H1 (cell line): ENCODE data around the gene APOA1. TPM values are rescaled to one million over a fixed set of nuclear protein-coding genes. Genes with fewer than 3 reads are reported as not detected.

ENCODE experiments used
- CTCF ChIA-PET: fragments of 300-600 bp; sonication (Branson Sonifier 250); formaldehyde crosslinking; loops from one replicate; lab custom pipeline; 2021; ENCODE audit not compliant: partially characterized antibody; lab: Charles Lee
- POLR2A ChIA-PET: fragments of 300-600 bp; sonication (Branson Sonifier 250); formaldehyde crosslinking; loops from one replicate; lab custom pipeline; 2021; ENCODE audit warnings: inconsistent platforms; ENCODE audit not compliant: partially characterized antibody; lab: Charles Lee
- DNase-seq, 2 experiments: peaks; one replicate each; pipeline versions ENCODE4 v3.0.0 to v3.0.0-alpha.2; 2010 to 2022; ENCODE audit warnings: low spot score in 2 of 2, low read depth in 1 of 2, mixed read lengths in 1 of 2
- FAIRE-seq: peaks from 2 replicates; lab custom pipeline; 2011; peaks lifted over from hg19 to GRCh38; lab: Jason Lieb, UNC
- H2AFZ ChIP-seq: 2 replicates; pipeline ENCODE4 v1.8.1; 2012; ENCODE audit warnings: low read length, inconsistent platforms
- H2AK5ac ChIP-seq: 2 replicates; pipeline ENCODE4 v1.6.1; 2013; ENCODE audit warnings: low read depth, low read length
- H2BK120ac ChIP-seq: replicated peaks from 2 replicates; pipeline ENCODE3; 2013; ENCODE audit warnings: low read depth, low read length, inconsistent platforms
- H2BK12ac ChIP-seq: 2 replicates; pipeline ENCODE4 v1.6.1; 2013; ENCODE audit warnings: low read depth, low read length
- H2BK15ac ChIP-seq: 2 replicates; pipeline ENCODE4 v1.6.1; 2013; ENCODE audit warnings: low read length
- H2BK20ac ChIP-seq: 2 replicates; pipeline ENCODE4 v1.6.1; 2013; ENCODE audit warnings: low read length
- H2BK5ac ChIP-seq: 2 replicates; pipeline ENCODE4 v1.6.1; 2013; ENCODE audit warnings: low read depth, low read length
- H3K14ac ChIP-seq: 2 replicates; pipeline ENCODE4 v1.6.1; 2013; ENCODE audit warnings: inconsistent platforms; ENCODE audit not compliant: insufficient read length
- H3K18ac ChIP-seq: 2 replicates; pipeline ENCODE4 v1.6.1; 2013; ENCODE audit warnings: low read length; ENCODE audit errors: extremely low read depth
- H3K23ac ChIP-seq: 2 replicates; pipeline ENCODE4 v1.6.1; 2013; ENCODE audit warnings: inconsistent platforms; ENCODE audit not compliant: insufficient read length
- H3K23me2 ChIP-seq: 2 replicates; pipeline ENCODE4 v1.6.1; 2013; ENCODE audit warnings: low read depth, low read length
- H3K27ac ChIP-seq: 2 replicates; pipeline ENCODE4 v1.6.1; 2011; ENCODE audit warnings: low read depth, low read length, inconsistent platforms
- H3K27me3 ChIP-seq, 4 experiments: replicated peaks in 1 of 4; 1 replicate in 1 of 4; 2 replicates in 3 of 4; pipeline versions ENCODE4 v1.6.1 to v1.8.1; 2011 to 2013; ENCODE audit warnings: low read length in 3 of 4, mild to moderate bottlenecking in 3 of 4, inconsistent platforms in 2 of 4, mixed read lengths in 2 of 4, moderate library complexity in 1 of 4; ENCODE audit not compliant: control insufficient read depth in 3 of 4, insufficient read depth in 3 of 4; ENCODE audit errors: extremely low read depth in 1 of 4
- H3K36me3 ChIP-seq, 4 experiments: 2 replicates each; pipeline versions ENCODE4 v1.6.1 to v1.8.1; 2011 to 2013; ENCODE audit warnings: mild to moderate bottlenecking in 4 of 4, low read length in 3 of 4, moderate library complexity in 2 of 4, control low read depth in 1 of 4, inconsistent platforms in 1 of 4; ENCODE audit not compliant: insufficient read depth in 4 of 4, control insufficient read depth in 2 of 4
- H3K4ac ChIP-seq: replicated peaks from 2 replicates; pipeline ENCODE3; 2013; ENCODE audit warnings: low read length, low read depth, mixed read lengths, inconsistent platforms; ENCODE audit not compliant: insufficient read length
- H3K4me1 ChIP-seq, 4 experiments: replicated peaks in 1 of 4; 1 replicate in 1 of 4; 2 replicates in 3 of 4; pipeline versions ENCODE4 v1.6.1 to v1.8.1; 2011 to 2013; ENCODE audit warnings: low read length in 3 of 4, inconsistent platforms in 2 of 4, mixed read lengths in 1 of 4; ENCODE audit not compliant: insufficient read depth in 4 of 4, control insufficient read depth in 3 of 4
- H3K4me2 ChIP-seq, 2 experiments: 2 replicates each; pipeline versions ENCODE4 v1.6.1 to v1.8.1; 2011 to 2013; ENCODE audit warnings: low read depth in 2 of 2, low read length in 2 of 2, control low read depth in 1 of 2, inconsistent platforms in 1 of 2, mild to moderate bottlenecking in 1 of 2; ENCODE audit not compliant: insufficient read depth in 1 of 2
- H3K4me3 ChIP-seq, 4 experiments: fragments of 200-600, 300-600 bp in 1 of 4; sonication (generic), shearing (Covaris generic), sonication (Bioruptor Twin) in 1 of 4; 2 replicates each; pipeline versions ENCODE4 v1.5.1 to v1.8.1; 2011 to 2016; ENCODE audit warnings: low read length in 4 of 4, low read depth in 3 of 4, control low read depth in 2 of 4, inconsistent platforms in 2 of 4, mild to moderate bottlenecking in 2 of 4, mixed read lengths in 1 of 4, moderate library complexity in 1 of 4; ENCODE audit not compliant: insufficient read depth in 2 of 4; ENCODE audit errors: extremely low read depth in 1 of 4
- H3K56ac ChIP-seq: replicated peaks from 2 replicates; pipeline ENCODE3; 2013; ENCODE audit warnings: low read depth, mild to moderate bottlenecking, mixed read lengths, low read length, inconsistent platforms; ENCODE audit not compliant: insufficient read length
- H3K79me1 ChIP-seq: 2 replicates; pipeline ENCODE4 v1.6.1; 2013; ENCODE audit warnings: low read depth, low read length, control low read depth
- H3K79me2 ChIP-seq, 2 experiments: 2 replicates each; pipeline versions ENCODE4 v1.6.1 to v1.8.1; 2012 to 2013; ENCODE audit warnings: low read length in 2 of 2, mild to moderate bottlenecking in 2 of 2, inconsistent platforms in 1 of 2; ENCODE audit not compliant: insufficient read depth in 2 of 2, control insufficient read depth in 1 of 2
- H3K9ac ChIP-seq, 4 experiments: replicated peaks in 1 of 4; 1 replicate in 1 of 4; 2 replicates in 3 of 4; pipeline versions ENCODE4 v1.6.1 to v1.8.1; 2011 to 2013; ENCODE audit warnings: low read depth in 3 of 4, low read length in 3 of 4, control low read depth in 2 of 4, mild to moderate bottlenecking in 2 of 4, moderate library complexity in 2 of 4, inconsistent platforms in 1 of 4; ENCODE audit errors: extremely low read depth in 1 of 4
- H3K9me3 ChIP-seq, 2 experiments: 2 replicates each; pipeline versions ENCODE4 v1.6.1 to v1.8.1; 2012 to 2013; ENCODE audit warnings: mild to moderate bottlenecking in 2 of 2, moderate library complexity in 2 of 2, control low read depth in 1 of 2, inconsistent platforms in 1 of 2, low read depth in 1 of 2, low read length in 1 of 2, mixed read lengths in 1 of 2; ENCODE audit not compliant: insufficient read depth in 2 of 2
- H4K20me1 ChIP-seq, 2 experiments: replicated peaks in 1 of 2; 2 replicates each; pipeline versions ENCODE3 to v1.8.1; 2011 to 2013; ENCODE audit warnings: inconsistent platforms in 2 of 2, low read length in 2 of 2, mild to moderate bottlenecking in 1 of 2; ENCODE audit not compliant: insufficient read depth in 2 of 2, control insufficient read depth in 1 of 2
- H4K5ac ChIP-seq: 2 replicates; pipeline ENCODE4 v1.6.1; 2013; ENCODE audit warnings: low read length, low read depth, mixed read lengths, inconsistent platforms; ENCODE audit not compliant: insufficient read length
- H4K8ac ChIP-seq: 2 replicates; pipeline ENCODE4 v1.8.0; 2013; ENCODE audit warnings: mild to moderate bottlenecking, moderate library complexity, low read length, inconsistent platforms; ENCODE audit not compliant: insufficient read depth; ENCODE audit errors: extremely low read depth
- H4K91ac ChIP-seq: replicated peaks from 2 replicates; pipeline ENCODE3; 2013; ENCODE audit warnings: low read length, mixed read lengths, inconsistent platforms; ENCODE audit not compliant: insufficient read length
- CBX8 ChIP-seq: fragments of 300-800, 300-1000 bp; sonication (generic); IDR thresholded peaks from 2 replicates; pipeline ENCODE4 v1.7.1; 2016; ENCODE audit warnings: low read depth, low read length, borderline replicate concordance
- CHD1 ChIP-seq: IDR thresholded peaks from 2 replicates; pipeline ENCODE4 v1.6.1; 2012; ENCODE audit warnings: low read depth, low read length, improper control_type of control experiment
- NANOG ChIP-seq: IDR thresholded peaks from 2 replicates; pipeline ENCODE4 v1.6.1; 2011; ENCODE audit warnings: low read length, low read depth, mild to moderate bottlenecking, inconsistent platforms; ENCODE audit not compliant: insufficient read depth, poor library complexity, severe bottlenecking
- NRF1 ChIP-seq: IDR thresholded peaks from 2 replicates; pipeline ENCODE4 v1.6.1; 2011; ENCODE audit warnings: mild to moderate bottlenecking, low read depth, low read length, improper control_type of control experiment
- PHF8 ChIP-seq: fragments of 200-600 bp; sonication (generic); conservative IDR thresholded peaks from 2 replicates; pipeline ENCODE4 v1.7.1; 2012; ENCODE audit warnings: low read depth, mild to moderate bottlenecking, inconsistent platforms, low read length, moderate library complexity
- RNF2 ChIP-seq: fragments of 200-900, 300-1000 bp; sonication (generic); IDR thresholded peaks from 2 replicates; pipeline ENCODE4 v1.7.1; 2016; ENCODE audit warnings: borderline replicate concordance, low read depth, mild to moderate bottlenecking, antibody characterized with exemption, low read length; ENCODE audit not compliant: poor library complexity, severe bottlenecking; ENCODE audit errors: missing control alignments
- SAP30 ChIP-seq: fragments of 300-600 bp; sonication (generic); IDR thresholded peaks from 2 replicates; pipeline ENCODE4 v1.7.1; 2012; ENCODE audit warnings: low read length, moderate library complexity, mild to moderate bottlenecking, inconsistent platforms; ENCODE audit not compliant: insufficient read depth, insufficient replicate concordance
- SP2 ChIP-seq: IDR thresholded peaks from 2 replicates; pipeline ENCODE4 v1.6.1; 2012; ENCODE audit warnings: mild to moderate bottlenecking, low read length, inconsistent platforms
- SUZ12 ChIP-seq: fragments of 200-600 bp; sonication (generic); IDR thresholded peaks from 2 replicates; pipeline ENCODE4 v1.6.1; 2012; ENCODE audit warnings: mild to moderate bottlenecking, inconsistent platforms, low read length, moderate library complexity, mixed read lengths
- TCF12 ChIP-seq: IDR thresholded peaks from 2 replicates; pipeline ENCODE4 v1.6.1; 2011; ENCODE audit warnings: low read depth, mild to moderate bottlenecking, low read length
- WGBS, 2 experiments: shearing (Covaris generic) in 1 of 2; methylation state at CpG; one replicate each; pipeline versions ENCODE4 v1.1.6 to v1.1.7; 2013 to 2015; ENCODE audit warnings: low lambda C conversion rate in 2 of 2, mixed read lengths in 2 of 2, inconsistent platforms in 1 of 2, low coverage in 1 of 2, missing lambda C conversion rate in 1 of 2; ENCODE audit not compliant: insufficient replicate concordance in 2 of 2, insufficient coverage in 1 of 2, insufficient read length in 1 of 2; ENCODE audit errors: extremely low coverage in 1 of 2, missing lambda C conversion rate in 1 of 2; 5-methylcytosine and 5-hydroxymethylcytosine counted together
- polyA plus RNA-seq, 7 experiments: library from polyadenylated mRNA; depleted of rRNA in 3 of 7; stranded (reverse) in 5 of 7; unstranded in 2 of 7; fragments of >200 nt in 5 of 7; fragments of 200-250 nt in 2 of 7; gene quantifications; 1 replicate in 5 of 7; 2 replicates in 1 of 7; 4 replicates in 1 of 7; pipeline versions ENCODE4 v1.2.1 to v1.2.3, GENCODE V29; 2011 to 2013; ENCODE audit warnings: missing spikeins in 2 of 7, mixed read lengths in 2 of 7
- total RNA-seq: library from RNA; stranded (reverse); fragmentation: NEBNext Ultra II Directional; extraction: Animal tissue kit (Norgen Biotek cat#: 25700); gene quantifications from 2 replicates; pipeline ENCODE4 v1.2.1, GENCODE V29; 2021
- TF ChIP-seq, protein P1 (sequence below): IDR thresholded peaks from 2 replicates; pipeline ENCODE4 v1.6.1; 2012; ENCODE audit warnings: inconsistent platforms

Gene APOA1
- total and polyA plus RNA-seq, 2 of the 8 experiments (the other 6 are each of a cell fraction or from before 2014, with no cell fraction given) = 0.80 TPM; not detected in 1

DNA sequence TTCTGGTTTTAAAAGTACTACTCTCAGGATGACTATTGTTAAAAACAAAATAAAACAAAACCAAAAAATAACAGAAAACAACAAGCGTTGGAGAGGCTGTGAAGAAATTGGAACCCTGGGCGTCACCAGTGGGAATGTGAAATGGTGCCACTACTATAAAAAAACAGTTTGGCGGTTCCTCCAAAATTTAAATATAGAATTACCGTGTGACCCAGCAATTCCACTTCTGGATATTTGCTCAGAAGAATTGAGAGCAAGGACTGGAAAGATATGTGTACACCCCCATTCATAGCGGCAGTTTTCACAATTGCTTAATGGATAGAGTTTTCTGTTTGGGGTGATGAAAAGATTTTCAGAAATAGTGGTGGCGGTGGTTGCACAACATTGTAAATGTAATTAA lies 22.9 kb downstream of the APOA1 start:
- Histone ChIP-seq H2BK120ac (no peak overlapping the region), H4K8ac (no peak overlapping the region; the same call in 1 of the 2 replicates), H3K14ac (no peak overlapping the region), H2BK20ac (no peak overlapping the region), H4K91ac (no peak overlapping the region), H3K27ac (no peak overlapping the region), H3K23ac (no peak overlapping the region), H3K79me1 (no peaks in the 10 kb centered on the region), H3K9me3 (no peaks in the 10 kb centered on the region), H3K79me2 (no peaks in the 10 kb centered on the region), H2AFZ (no peak overlapping the region), H3K27me3 (no peaks in the 10 kb centered on the region), H4K5ac (no peak overlapping the region), H3K9ac (no peak overlapping the region), H3K4ac (no peak overlapping the region), H3K4me3 (no peak overlapping the region), H3K4me2 (no peak overlapping the region), H3K4me1 (no peaks in the 10 kb centered on the region), H3K56ac (no peak overlapping the region), H2BK15ac (no peak overlapping the region), H3K36me3 (no peaks in the 10 kb centered on the region), H4K20me1 (no peaks in the 10 kb centered on the region), H2BK5ac (no peak overlapping the region), H3K18ac (no peak overlapping the region), H2AK5ac (no peak overlapping the region), H2BK12ac (no peak overlapping the region), H3K23me2 (no peaks in the 10 kb centered on the region; the same call in 1 of the 2 replicates)
- 93% methylated on average over 6 of the region's 6 CpGs; no CpG with 5 or more reads in 1 of the 2 experiments for WGBS, 2 experiments
- no peak for DNase-seq
- POLR2A ChIA-PET = interaction anchor here (1.4 kb wide), 1 partner anchor 21 kb away, joined by 3 read pairs; no protein-coding TSS in a partner anchor
- FAIRE-seq = no peak
- CTCF ChIA-PET = interaction anchor here (2.0 kb wide), 1 partner anchor 24 kb away, joined by 11 read pairs; the partner anchor contains the start of gene APOA5
- TF ChIP-seq NANOG (no peak), TCF12 (no peak), NRF1 (no peak), SP2 (no peak), SAP30 (no peak), PHF8 (no peak), CBX8 (no peak), SUZ12 (no peak), RNF2 (no peak), CHD1 (no peak)
- TF ChIP-seq, protein P1, sequence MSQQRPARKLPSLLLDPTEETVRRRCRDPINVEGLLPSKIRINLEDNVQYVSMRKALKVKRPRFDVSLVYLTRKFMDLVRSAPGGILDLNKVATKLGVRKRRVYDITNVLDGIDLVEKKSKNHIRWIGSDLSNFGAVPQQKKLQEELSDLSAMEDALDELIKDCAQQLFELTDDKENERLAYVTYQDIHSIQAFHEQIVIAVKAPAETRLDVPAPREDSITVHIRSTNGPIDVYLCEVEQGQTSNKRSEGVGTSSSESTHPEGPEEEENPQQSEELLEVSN = no peak
